Left lung (tissue), 10 donors: Measurements from ENCODE around the gene PRR18. TPM values are rescaled to one million over a fixed set of nuclear protein-coding genes. Genes with fewer than 3 reads are reported as not detected.

Experiments
- ATAC-seq: fragments of 200-7000 bp; cut with Tn5 transposase; one replicate; pipeline ENCODE4 v1.9.1; 2020; ENCODE audit warnings: moderate library complexity
- DNase-seq, 4 donors: peaks; one replicate each; pipeline ENCODE4 v3.0.0-alpha.2; 2013 to 2020
- H3K27ac ChIP-seq, 2 donors: fragments of 200-600 bp; sonication (generic) in 1 of 2; one replicate each; pipeline versions ENCODE4 v1.5.0 to v1.8.0; 2020 to 2021
- H3K27me3 ChIP-seq, 2 donors: fragments of 200-600 bp; sonication (generic) in 1 of 2; one replicate each; pipeline versions ENCODE4 v1.5.0 to v1.8.0; 2020 to 2021
- H3K36me3 ChIP-seq, 2 donors: fragments of 200-600 bp; sonication (generic) in 1 of 2; one replicate each; pipeline versions ENCODE4 v1.5.0 to v1.8.0; 2020 to 2021
- H3K4me1 ChIP-seq, 2 donors: fragments of 200-600 bp; one replicate each; pipeline ENCODE4 v1.8.0; 2021
- H3K4me3 ChIP-seq, 2 donors: fragments of 200-600 bp; sonication (generic) in 1 of 2; one replicate each; pipeline versions ENCODE4 v1.5.0 to v1.8.0; 2020 to 2021; ENCODE audit warnings: mild to moderate bottlenecking in 1 of 2
- H3K9me3 ChIP-seq, 2 donors: fragments of 200-600 bp; sonication (generic) in 1 of 2; one replicate each; pipeline versions ENCODE4 v1.5.0 to v1.8.0; 2020 to 2021
- CTCF ChIP-seq, 2 donors: fragments of 200-600 bp; sonication (generic) in 1 of 2; IDR thresholded peaks; one replicate each; pipeline versions ENCODE4 v1.5.0 to v1.8.0; 2021; ENCODE audit warnings: antibody characterized with exemption in 2 of 2
- intact Hi-C, 2 donors: fragments of 100-400 bp; cut with DNase I; formaldehyde crosslinking; loops; one replicate each; pipeline versions ENCODE4 v1.11.2 to v1.14.2; 2022
- polyA plus RNA-seq, 6 donors: library from polyadenylated mRNA; unstranded; fragments of 120-200 nt; gene quantifications; one replicate each; pipeline ENCODE4 v1.2.1, GENCODE V29; 2013; ENCODE audit not compliant: insufficient read length in 6 of 6
- total RNA-seq, 2 donors: library from RNA; stranded (reverse); fragmentation: NEBNext Ultra II Directional; extraction: Animal tissue kit (Norgen Biotek cat#: 25700); gene quantifications; one replicate each; pipeline ENCODE4 v1.2.1, GENCODE V29; 2021
- donor health status: DM: no; HTN: yes; CAD: no.
- donor health status: DM: no; HTN: no; CAD: no.

Gene PRR18
- total and polyA plus RNA-seq, 8 donors: 0.09 to 0.94 (median 0.40) TPM

GRCh38 chr6:166304106-166304505, 4.1 kb downstream of the PRR18 start:
- no peak overlapping the region for H3K27ac ChIP-seq
- intact Hi-C loops: no loop called here
- no peak for TF ChIP-seq CTCF (IDR thresholded peaks at IDR 0.05)
- peaks cover 11 to 23% of the 10 kb centered on the region in 2 donors for H3K4me1 ChIP-seq
- no peak for DNase-seq
- H3K27me3 ChIP-seq: peaks cover 44 to 71% of the 10 kb centered on the region in 2 donors
- ATAC-seq: no peak
- no peak overlapping the region for H3K4me3 ChIP-seq
- H3K36me3 ChIP-seq: no peaks in the 10 kb centered on the region
- no peaks in the 10 kb centered on the region for H3K9me3 ChIP-seq

DNA sequence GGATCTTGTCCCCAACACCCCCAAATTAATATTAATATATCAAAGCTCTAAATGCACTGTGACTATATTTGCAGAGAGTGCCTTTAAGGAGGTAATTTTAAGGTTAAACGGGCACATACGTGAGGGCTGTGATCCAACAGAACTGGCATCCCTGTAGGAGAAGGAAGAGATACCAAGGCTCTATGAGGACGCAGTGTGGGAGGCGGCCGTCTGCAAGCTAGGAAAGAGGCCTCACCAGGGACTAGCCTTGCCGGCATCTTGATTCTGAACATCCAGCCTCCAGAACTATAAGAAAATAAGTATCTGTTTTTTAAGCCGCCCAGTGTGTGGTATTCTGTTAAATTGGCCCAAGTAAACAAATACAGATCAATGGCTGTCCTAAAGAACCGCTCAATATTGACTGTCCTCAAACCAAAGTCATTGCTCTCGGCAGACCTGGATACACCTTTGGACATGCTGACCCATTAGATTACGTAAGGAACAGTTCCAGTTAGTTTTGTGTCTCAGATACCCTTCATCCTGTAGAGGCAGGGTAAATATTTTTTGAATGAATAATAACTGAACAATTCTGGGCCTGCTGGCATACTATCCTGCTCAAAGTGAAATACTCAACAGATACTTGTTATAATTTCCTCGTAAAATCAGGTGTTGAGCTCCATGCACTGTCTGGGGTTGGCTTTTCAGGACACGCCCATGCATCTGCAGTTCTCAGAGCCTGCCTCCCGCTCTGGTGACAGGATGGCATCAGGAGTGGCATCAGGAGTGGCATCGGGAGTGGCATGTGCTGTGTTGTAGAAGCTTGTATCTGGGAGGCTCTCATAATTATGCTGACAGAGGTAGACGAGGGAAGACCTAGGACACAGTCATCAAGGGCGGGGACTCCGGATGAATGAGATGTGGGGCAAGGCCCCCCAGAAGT, 6.3 kb downstream of the PRR18 start:
- Histone ChIP-seq H3K36me3 (no peaks in the 10 kb centered on the region), H3K9me3 (no peaks in the 10 kb centered on the region), H3K4me1 (peaks cover under 1 to 5% of the 10 kb centered on the region in 2 donors), H3K27me3 (peaks cover 24 to 61% of the 10 kb centered on the region in 2 donors), H3K27ac (no peak overlapping the region), H3K4me3 (no peak overlapping the region)
- no peak for DNase-seq
- no peak for TF ChIP-seq CTCF (IDR thresholded peaks at IDR 0.05)
- intact Hi-C loops: no loop called here
- ATAC-seq: no peak

DNA sequence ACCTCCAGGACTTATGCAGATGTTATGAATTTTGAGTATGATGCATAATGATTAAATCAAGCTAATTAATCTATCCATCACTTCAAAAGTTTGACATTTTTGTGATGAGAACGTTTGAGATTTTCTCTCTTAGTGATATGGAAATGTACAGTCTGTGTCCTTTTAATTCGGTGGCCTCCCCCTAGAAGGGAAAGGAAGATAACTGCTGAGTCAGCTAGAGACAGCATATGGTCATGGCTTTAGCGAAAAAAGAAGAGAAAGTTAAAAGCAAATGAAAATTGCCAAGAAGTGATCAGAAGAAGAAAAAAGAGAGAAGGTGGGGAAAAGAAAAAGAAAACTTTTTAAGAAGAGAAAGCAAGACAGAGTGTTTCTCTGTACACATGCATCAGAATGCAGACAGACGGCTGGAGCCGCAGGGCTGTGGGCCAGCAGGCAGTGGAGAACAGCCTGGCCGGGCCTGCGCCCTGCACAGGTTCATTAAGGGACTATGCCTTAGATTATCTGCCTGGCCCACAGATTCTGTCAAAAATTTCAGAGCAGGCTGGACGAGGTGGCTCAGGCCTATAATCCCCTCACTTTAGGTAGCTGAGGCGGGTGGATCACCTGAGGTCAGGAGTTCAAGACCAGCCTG, 7.7 kb downstream of the PRR18 start:
- TF ChIP-seq CTCF (IDR thresholded peaks at IDR 0.05): no peak
- Histone ChIP-seq H3K27ac (no peak overlapping the region), H3K36me3 (no peaks in the 10 kb centered on the region), H3K4me3 (no peak overlapping the region), H3K4me1 (no peaks in the 10 kb centered on the region), H3K27me3 (peaks cover 10 to 51% of the 10 kb centered on the region in 2 donors), H3K9me3 (no peaks in the 10 kb centered on the region)
- no peak for DNase-seq
- intact Hi-C loops: no loop called here
- no peak for ATAC-seq

- no peak overlapping the region for H3K4me3 ChIP-seq
- H3K36me3 ChIP-seq: no peaks in the 10 kb centered on the region
- H3K9me3 ChIP-seq: no peaks in the 10 kb centered on the region
- peaks cover 0 to 38% of the 10 kb centered on the region in 2 donors for H3K27me3 ChIP-seq
- TF ChIP-seq CTCF (IDR thresholded peaks at IDR 0.05): no peak
- ATAC-seq: no peak
- intact Hi-C loops: no loop called here
- no peaks in the 10 kb centered on the region for H3K4me1 ChIP-seq
- DNase-seq: no peak
- no peak overlapping the region for H3K27ac ChIP-seq
Measured at GRCh38 chr6:166297606-166298005, 10.6 kb downstream of the PRR18 start.
